GM12878 (cell line): ENCODE data around the gene CYP27A1. TPM values are rescaled to one million over a fixed set of nuclear protein-coding genes. Genes with fewer than 3 reads are reported as not detected.

Source experiments
- BACH1 ChIP-seq: fragments of 450-650 bp; IDR thresholded peaks from 2 replicates; pipeline ENCODE4 v1.6.1; 2017; ENCODE audit warnings: mild to moderate bottlenecking, borderline replicate concordance
- ETV6 ChIP-seq, 2 experiments: fragments of 450-650 bp in 1 of 2; IDR thresholded peaks in 1 of 2; conservative IDR thresholded peaks in 1 of 2; 2 replicates each; pipeline ENCODE4 v1.6.1; 2014; ENCODE audit warnings: antibody characterized with exemption in 1 of 2, borderline replicate concordance in 1 of 2, low read depth in 1 of 2, mild to moderate bottlenecking in 1 of 2, moderate library complexity in 1 of 2
- FOXM1 ChIP-seq: IDR thresholded peaks from 2 replicates; pipeline ENCODE4 v1.6.1; 2012; ENCODE audit warnings: low read depth, mild to moderate bottlenecking, inconsistent platforms, low read length, moderate library complexity
- IRF4 ChIP-seq: IDR thresholded peaks from 2 replicates; pipeline ENCODE4 v1.6.1; 2011; ENCODE audit warnings: low read depth, low read length
- JUNB ChIP-seq: IDR thresholded peaks from 2 replicates; pipeline ENCODE4 v1.6.1; 2016; ENCODE audit warnings: antibody characterized with exemption, mild to moderate bottlenecking
- SUZ12 ChIP-seq: fragments of 200-600 bp; sonication (generic); IDR thresholded peaks from one replicate; pipeline ENCODE4 v1.6.1; 2018; ENCODE audit warnings: antibody characterized with exemption, mild to moderate bottlenecking; ENCODE audit not compliant: unreplicated experiment
- TARDBP ChIP-seq: IDR thresholded peaks from 2 replicates; pipeline ENCODE4 v1.6.1; 2016; ENCODE audit warnings: borderline replicate concordance
- ZNF274 ChIP-seq: IDR thresholded peaks from one replicate; pipeline ENCODE4 v1.8.0; 2011; ENCODE audit not compliant: insufficient read length, insufficient read depth
- polyA plus RNA-seq, 11 experiments: library from polyadenylated mRNA; depleted of rRNA in 4 of 11; unstranded in 6 of 11; stranded (reverse) in 5 of 11; fragments of >200 nt; fragmentation: Nextera tagmentation in 4 of 11; fragmentation: Illumina TruSeq in 1 of 11; extraction: Ambion mirVana in 4 of 11; extraction: Trizol in 1 of 11; gene quantifications; 1 replicate in 1 of 11; 2 replicates in 10 of 11; pipeline versions ENCODE4 v1.2.1 to v1.2.3, GENCODE V29; 2011 to 2016; ENCODE audit warnings: inconsistent platforms in 2 of 11, missing spikeins in 2 of 11, low read depth in 1 of 11
- total RNA-seq, 4 experiments: library from RNA; depleted of rRNA in 3 of 4; stranded (reverse); fragments of >200 nt in 3 of 4; fragmentation: Illumina TruSeq in 1 of 4; extraction: Trizol in 1 of 4; gene quantifications; 2 replicates each; pipeline versions ENCODE4 v1.2.1 to v1.2.3, GENCODE V29; 2013 to 2021
- TF ChIP-seq, protein P1 (sequence below): fragments of 450-650 bp; formaldehyde crosslinking; IDR thresholded peaks from 2 replicates; pipeline ENCODE4 v1.4.0; 2022; ENCODE audit warnings: mild to moderate bottlenecking, moderate library complexity
- TF ChIP-seq, protein P2 (sequence below): fragments of 450-650 bp; IDR thresholded peaks from 2 replicates; pipeline ENCODE4 v1.6.1; 2014; ENCODE audit warnings: mild to moderate bottlenecking
- TF ChIP-seq, protein P3 (sequence below): IDR thresholded peaks from 2 replicates; pipeline ENCODE4 v1.6.1; 2011; ENCODE audit warnings: mild to moderate bottlenecking, low read depth, low read length, moderate library complexity; ENCODE audit not compliant: insufficient replicate concordance
- TF ChIP-seq, protein P4 (sequence below): IDR thresholded peaks from 2 replicates; pipeline ENCODE4 v1.6.1; 2012; ENCODE audit warnings: mild to moderate bottlenecking, low read depth, low read length
- TF ChIP-seq, protein P5 (sequence below): fragments of 450-650 bp; IDR thresholded peaks from 2 replicates; pipeline ENCODE4 v1.6.1; 2017; ENCODE audit warnings: borderline replicate concordance
- TF ChIP-seq, protein P6 (sequence below): fragments of 450-650 bp; IDR thresholded peaks from 2 replicates; pipeline ENCODE4 v1.6.1; 2017; ENCODE audit warnings: mild to moderate bottlenecking, low read depth, inconsistent platforms; ENCODE audit not compliant: poor library complexity, severe bottlenecking
- TF ChIP-seq, protein P7 (sequence below): IDR thresholded peaks from 2 replicates; pipeline ENCODE4 v1.6.1; 2012; ENCODE audit warnings: low read depth, low read length, improper control_type of control experiment

The CYP27A1 gene
- total and polyA plus RNA-seq, 10 of the 15 experiments (the other 5 are each of a cell fraction or from before 2014, with no cell fraction given): 0.11 to 0.72 (median 0.18) TPM; not detected in 2

DNA sequence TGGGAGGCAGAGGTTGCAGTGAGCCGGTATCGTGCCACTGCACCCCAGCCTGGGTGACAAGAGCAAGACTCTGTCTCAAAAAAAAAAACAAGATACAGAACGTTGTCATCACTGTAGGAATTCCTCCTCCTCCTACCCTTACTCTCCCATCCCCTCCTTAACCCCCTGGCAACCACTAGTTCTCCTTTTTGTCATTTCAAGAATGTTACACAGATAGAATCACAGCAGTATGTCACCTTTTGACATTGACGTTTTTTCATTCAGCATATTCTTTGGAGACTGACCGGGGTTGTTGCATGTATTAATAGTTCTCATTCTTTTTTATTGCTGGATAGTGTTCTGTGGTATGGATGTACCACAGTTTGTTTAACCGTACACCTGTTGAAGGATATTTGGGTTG, 38.9 kb upstream of the CYP27A1 start (continued):
- TF ChIP-seq, protein P1, sequence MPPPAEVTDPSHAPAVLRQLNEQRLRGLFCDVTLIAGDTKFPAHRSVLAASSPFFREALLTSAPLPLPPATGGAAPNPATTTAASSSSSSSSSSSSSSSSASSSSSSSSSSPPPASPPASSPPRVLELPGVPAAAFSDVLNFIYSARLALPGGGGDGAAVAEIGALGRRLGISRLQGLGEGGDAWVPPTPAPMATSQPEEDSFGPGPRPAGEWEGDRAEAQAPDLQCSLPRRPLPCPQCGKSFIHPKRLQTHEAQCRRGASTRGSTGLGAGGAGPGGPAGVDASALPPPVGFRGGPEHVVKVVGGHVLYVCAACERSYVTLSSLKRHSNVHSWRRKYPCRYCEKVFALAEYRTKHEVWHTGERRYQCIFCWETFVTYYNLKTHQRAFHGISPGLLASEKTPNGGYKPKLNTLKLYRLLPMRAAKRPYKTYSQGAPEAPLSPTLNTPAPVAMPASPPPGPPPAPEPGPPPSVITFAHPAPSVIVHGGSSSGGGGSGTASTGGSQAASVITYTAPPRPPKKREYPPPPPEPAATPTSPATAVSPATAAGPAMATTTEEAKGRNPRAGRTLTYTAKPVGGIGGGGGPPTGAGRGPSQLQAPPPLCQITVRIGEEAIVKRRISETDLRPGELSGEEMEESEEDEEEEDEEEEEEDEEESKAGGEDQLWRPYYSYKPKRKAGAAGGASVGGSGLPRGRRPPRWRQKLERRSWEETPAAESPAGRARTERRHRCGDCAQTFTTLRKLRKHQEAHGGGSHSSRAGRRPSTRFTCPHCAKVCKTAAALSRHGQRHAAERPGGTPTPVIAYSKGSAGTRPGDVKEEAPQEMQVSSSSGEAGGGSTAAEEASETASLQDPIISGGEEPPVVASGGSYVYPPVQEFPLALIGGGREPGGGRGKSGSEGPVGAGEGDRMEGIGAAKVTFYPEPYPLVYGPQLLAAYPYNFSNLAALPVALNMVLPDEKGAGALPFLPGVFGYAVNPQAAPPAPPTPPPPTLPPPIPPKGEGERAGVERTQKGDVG (CRISPR knock-in tag): no peak
- TF ChIP-seq TARDBP (no peak), JUNB (peak; percentile 83), ZNF274 (no peak), FOXM1 (peak; percentile 50; the same call in 1 of the 2 replicates), BACH1 (no peak), IRF4 (peak; percentile 74; the same call in 1 of the 2 replicates), ETV6 (conservative IDR thresholded peaks at IDR 0.05 in 1 of 2, IDR thresholded peaks at IDR 0.05 in 1 of 2; ENCODE audit: borderline replicate concordance in 1 of 2, low read depth in 1 of 2) (no peak), SUZ12 (no peak)
- TF ChIP-seq, protein P2, sequence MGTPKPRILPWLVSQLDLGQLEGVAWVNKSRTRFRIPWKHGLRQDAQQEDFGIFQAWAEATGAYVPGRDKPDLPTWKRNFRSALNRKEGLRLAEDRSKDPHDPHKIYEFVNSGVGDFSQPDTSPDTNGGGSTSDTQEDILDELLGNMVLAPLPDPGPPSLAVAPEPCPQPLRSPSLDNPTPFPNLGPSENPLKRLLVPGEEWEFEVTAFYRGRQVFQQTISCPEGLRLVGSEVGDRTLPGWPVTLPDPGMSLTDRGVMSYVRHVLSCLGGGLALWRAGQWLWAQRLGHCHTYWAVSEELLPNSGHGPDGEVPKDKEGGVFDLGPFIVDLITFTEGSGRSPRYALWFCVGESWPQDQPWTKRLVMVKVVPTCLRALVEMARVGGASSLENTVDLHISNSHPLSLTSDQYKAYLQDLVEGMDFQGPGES: no peak
- TF ChIP-seq, protein P3, sequence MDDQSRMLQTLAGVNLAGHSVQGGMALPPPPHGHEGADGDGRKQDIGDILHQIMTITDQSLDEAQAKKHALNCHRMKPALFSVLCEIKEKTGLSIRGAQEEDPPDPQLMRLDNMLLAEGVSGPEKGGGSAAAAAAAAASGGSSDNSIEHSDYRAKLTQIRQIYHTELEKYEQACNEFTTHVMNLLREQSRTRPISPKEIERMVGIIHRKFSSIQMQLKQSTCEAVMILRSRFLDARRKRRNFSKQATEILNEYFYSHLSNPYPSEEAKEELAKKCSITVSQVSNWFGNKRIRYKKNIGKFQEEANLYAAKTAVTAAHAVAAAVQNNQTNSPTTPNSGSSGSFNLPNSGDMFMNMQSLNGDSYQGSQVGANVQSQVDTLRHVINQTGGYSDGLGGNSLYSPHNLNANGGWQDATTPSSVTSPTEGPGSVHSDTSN: no peak
- TF ChIP-seq, protein P4, sequence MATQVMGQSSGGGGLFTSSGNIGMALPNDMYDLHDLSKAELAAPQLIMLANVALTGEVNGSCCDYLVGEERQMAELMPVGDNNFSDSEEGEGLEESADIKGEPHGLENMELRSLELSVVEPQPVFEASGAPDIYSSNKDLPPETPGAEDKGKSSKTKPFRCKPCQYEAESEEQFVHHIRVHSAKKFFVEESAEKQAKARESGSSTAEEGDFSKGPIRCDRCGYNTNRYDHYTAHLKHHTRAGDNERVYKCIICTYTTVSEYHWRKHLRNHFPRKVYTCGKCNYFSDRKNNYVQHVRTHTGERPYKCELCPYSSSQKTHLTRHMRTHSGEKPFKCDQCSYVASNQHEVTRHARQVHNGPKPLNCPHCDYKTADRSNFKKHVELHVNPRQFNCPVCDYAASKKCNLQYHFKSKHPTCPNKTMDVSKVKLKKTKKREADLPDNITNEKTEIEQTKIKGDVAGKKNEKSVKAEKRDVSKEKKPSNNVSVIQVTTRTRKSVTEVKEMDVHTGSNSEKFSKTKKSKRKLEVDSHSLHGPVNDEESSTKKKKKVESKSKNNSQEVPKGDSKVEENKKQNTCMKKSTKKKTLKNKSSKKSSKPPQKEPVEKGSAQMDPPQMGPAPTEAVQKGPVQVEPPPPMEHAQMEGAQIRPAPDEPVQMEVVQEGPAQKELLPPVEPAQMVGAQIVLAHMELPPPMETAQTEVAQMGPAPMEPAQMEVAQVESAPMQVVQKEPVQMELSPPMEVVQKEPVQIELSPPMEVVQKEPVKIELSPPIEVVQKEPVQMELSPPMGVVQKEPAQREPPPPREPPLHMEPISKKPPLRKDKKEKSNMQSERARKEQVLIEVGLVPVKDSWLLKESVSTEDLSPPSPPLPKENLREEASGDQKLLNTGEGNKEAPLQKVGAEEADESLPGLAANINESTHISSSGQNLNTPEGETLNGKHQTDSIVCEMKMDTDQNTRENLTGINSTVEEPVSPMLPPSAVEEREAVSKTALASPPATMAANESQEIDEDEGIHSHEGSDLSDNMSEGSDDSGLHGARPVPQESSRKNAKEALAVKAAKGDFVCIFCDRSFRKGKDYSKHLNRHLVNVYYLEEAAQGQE: no peak
- TF ChIP-seq, protein P5, sequence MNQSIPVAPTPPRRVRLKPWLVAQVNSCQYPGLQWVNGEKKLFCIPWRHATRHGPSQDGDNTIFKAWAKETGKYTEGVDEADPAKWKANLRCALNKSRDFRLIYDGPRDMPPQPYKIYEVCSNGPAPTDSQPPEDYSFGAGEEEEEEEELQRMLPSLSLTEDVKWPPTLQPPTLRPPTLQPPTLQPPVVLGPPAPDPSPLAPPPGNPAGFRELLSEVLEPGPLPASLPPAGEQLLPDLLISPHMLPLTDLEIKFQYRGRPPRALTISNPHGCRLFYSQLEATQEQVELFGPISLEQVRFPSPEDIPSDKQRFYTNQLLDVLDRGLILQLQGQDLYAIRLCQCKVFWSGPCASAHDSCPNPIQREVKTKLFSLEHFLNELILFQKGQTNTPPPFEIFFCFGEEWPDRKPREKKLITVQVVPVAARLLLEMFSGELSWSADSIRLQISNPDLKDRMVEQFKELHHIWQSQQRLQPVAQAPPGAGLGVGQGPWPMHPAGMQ: no peak
- TF ChIP-seq, protein P6, sequence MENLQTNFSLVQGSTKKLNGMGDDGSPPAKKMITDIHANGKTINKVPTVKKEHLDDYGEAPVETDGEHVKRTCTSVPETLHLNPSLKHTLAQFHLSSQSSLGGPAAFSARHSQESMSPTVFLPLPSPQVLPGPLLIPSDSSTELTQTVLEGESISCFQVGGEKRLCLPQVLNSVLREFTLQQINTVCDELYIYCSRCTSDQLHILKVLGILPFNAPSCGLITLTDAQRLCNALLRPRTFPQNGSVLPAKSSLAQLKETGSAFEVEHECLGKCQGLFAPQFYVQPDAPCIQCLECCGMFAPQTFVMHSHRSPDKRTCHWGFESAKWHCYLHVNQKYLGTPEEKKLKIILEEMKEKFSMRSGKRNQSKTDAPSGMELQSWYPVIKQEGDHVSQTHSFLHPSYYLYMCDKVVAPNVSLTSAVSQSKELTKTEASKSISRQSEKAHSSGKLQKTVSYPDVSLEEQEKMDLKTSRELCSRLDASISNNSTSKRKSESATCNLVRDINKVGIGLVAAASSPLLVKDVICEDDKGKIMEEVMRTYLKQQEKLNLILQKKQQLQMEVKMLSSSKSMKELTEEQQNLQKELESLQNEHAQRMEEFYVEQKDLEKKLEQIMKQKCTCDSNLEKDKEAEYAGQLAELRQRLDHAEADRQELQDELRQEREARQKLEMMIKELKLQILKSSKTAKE: no peak
- TF ChIP-seq, protein P7, sequence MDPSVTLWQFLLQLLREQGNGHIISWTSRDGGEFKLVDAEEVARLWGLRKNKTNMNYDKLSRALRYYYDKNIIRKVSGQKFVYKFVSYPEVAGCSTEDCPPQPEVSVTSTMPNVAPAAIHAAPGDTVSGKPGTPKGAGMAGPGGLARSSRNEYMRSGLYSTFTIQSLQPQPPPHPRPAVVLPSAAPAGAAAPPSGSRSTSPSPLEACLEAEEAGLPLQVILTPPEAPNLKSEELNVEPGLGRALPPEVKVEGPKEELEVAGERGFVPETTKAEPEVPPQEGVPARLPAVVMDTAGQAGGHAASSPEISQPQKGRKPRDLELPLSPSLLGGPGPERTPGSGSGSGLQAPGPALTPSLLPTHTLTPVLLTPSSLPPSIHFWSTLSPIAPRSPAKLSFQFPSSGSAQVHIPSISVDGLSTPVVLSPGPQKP: no peak
